ENCODE measurements around the gene ZSCAN20. TPM values are rescaled to one million over a fixed set of nuclear protein-coding genes. Genes with fewer than 3 reads are reported as not detected.
A peak's percentile ranks its signal among the peaks of the same experiment; 100 is the strongest.

The ZSCAN20 gene
- total RNA-seq, 2 donors from 2014 or later = 4.9 to 6.2 TPM

DNA sequence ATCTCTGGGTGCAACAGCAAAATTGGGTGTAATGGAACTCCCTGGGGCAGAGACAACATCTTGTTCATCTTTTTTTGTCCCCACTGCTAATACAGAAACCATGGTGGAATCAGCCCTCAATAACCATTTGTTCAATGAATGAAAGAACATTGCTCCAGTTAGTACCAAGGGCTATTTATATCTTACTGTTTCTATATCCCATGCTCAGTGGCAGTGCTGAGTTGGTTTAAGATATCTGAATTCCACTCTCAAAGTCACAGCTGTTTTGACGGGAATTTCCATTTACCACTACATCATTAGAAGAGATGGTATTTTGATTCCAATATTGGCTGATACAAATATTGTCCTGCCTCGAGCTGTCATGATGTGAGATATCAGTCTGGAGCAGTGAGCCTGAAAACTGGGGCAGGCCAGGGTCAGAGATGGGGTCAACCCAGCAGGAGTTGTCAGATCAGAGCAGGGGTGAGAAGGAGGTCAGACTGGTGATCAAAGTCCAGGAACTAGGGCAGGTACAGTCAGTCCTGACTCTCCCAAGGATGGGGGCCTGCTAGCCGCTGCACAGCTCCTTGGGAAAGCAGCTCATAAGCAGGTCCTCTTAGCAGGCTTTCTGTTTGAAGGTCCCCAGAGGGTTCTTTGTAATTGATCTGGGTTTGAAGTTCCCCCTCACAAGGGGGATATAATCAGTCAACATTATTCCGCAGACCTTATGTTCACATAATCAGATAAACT, 35.7 kb upstream of the ZSCAN20 start:
- ATAC-seq = no peak
- no peaks in the 10 kb centered on the region for H3K9me3 Mint-ChIP-seq
- peaks cover 21 to 31% of the 10 kb centered on the region in 2 donors for H3K27me3 Mint-ChIP-seq
- no peak for DNase-seq (ENCODE audit: low spot score)
- peaks cover 3 to 8% of the 10 kb centered on the region in 2 donors for H3K4me1 Mint-ChIP-seq (ENCODE audit: low read depth in 2 of 2)
- no peak overlapping the region for H3K4me3 Mint-ChIP-seq
- H3K27ac Mint-ChIP-seq = no peak overlapping the region
- no peaks in the 10 kb centered on the region for H3K36me3 Mint-ChIP-seq

DNA sequence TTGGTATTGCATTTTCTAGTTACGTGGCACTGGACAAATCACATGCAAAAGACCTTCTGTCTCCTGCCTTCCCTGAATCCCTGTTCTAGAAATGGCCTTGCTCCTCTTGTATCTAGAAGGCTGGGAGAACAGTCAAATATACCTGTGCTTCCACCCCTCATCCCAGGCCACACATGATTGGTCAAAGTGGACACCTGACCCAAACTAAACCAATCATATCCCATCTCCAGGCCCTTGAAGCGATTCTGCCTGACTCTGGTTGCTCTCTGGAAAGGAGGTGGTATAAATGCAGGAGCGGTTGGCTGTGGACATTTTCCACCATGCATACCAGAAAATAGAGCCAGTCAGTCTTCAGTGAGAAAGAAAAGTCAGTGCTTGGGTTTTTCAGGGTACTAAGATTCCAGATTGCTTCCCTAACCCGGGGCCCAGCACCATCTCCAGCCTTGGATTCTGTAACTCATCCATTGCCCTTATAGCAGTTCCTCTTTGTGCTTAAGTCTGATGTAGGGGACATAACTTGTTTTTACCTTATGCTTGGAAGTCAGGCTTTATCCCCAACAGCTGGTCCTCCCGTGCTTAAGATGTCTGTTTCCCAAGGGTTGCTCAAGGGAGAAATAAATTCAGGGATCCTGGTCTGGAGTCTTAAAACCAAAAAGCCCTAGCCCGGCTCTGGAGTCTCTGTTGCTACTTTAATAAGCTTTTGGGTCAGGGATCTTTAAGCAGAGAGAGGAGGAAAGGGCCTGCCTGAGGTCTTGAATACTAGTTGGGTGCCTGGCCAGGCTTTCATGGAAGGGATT, 33.9 kb upstream of the ZSCAN20 start:
- peaks cover 27 to 44% of the 10 kb centered on the region in 2 donors for H3K27me3 Mint-ChIP-seq
- no peak overlapping the region for H3K4me3 Mint-ChIP-seq

DNA sequence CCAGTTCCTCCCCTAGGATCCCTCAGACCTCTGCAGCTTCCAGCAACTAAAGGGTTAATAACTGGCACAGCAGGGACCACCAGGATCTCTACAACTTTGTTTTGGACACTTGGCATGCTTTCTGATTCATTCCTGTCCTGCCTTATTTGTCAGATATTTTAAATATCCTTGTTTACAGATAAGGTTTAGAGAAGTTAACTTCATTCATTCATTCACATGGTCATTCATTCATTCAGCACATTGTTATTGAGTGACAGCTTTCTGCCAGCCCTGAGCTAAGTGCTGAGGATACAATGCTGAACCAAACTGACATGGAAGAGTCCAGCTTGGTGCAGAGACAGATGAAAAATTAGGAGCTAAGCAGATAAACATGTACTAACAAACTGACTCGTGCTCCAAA, 32.8 kb upstream of the ZSCAN20 start:
- DNase-seq (ENCODE audit: low spot score) (no peak), ATAC-seq (no peak)
- Mint-ChIP-seq H3K36me3 (no peaks in the 10 kb centered on the region), H3K27me3 (peaks cover 27 to 41% of the 10 kb centered on the region in 2 donors), H3K4me3 (no peak overlapping the region), H3K4me1 (ENCODE audit: low read depth in 2 of 2) (no peaks in the 10 kb centered on the region), H3K9me3 (no peaks in the 10 kb centered on the region), H3K27ac (no peak overlapping the region)

More for the DNA sequence above, 33.9 kb upstream of the ZSCAN20 start:
- H3K27ac Mint-ChIP-seq = no peak overlapping the region
- peaks cover 2 to 5% of the 10 kb centered on the region in 2 donors for H3K4me1 Mint-ChIP-seq (ENCODE audit: low read depth in 2 of 2)
- H3K36me3 Mint-ChIP-seq = no peaks in the 10 kb centered on the region
- H3K9me3 Mint-ChIP-seq = no peaks in the 10 kb centered on the region
- ATAC-seq (no peak), DNase-seq (ENCODE audit: low spot score) (no peak)

DNA sequence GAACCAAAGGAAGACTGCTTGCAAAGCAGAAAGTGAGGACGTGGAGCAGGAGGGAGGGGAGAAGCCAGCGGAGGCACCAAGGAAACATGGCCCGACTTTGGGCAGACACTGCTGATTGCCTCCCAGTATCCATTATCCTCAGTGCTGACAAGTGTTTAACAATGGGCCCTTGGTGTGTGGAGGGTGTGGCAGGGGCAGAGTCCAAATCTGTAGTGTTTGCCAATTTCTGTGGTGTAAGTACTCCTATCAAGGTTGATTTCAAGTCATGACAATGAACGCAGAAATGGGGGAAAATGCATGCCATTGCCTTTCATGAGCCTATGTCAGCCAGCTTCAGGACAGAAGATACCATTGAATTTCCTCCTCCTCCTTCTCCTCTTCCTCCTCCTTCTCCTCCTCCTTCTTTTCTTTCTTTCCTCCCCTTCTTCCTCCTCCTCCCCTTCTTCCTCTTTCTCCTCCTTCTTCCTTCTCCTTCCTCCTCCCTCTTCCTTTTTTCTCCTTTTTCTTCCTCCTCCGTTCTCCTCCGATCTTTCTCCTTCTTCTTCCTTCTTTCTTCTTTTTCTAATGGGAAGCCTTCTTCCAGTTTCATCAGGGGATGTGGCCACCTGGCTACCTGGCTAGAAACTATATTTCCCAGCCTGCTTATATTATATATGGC, 31.2 kb upstream of the ZSCAN20 start:
- no peak overlapping the region for H3K4me3 Mint-ChIP-seq
- DNase-seq (ENCODE audit: low spot score) (no peak), ATAC-seq (no peak)
- no peaks in the 10 kb centered on the region for H3K9me3 Mint-ChIP-seq
- H3K36me3 Mint-ChIP-seq = no peaks in the 10 kb centered on the region
- no peak overlapping the region for H3K27ac Mint-ChIP-seq
- peaks cover 0 to 2% of the 10 kb centered on the region in 2 donors for H3K4me1 Mint-ChIP-seq (ENCODE audit: low read depth in 2 of 2)
- peaks cover 31 to 54% of the 10 kb centered on the region in 2 donors for H3K27me3 Mint-ChIP-seq

DNA sequence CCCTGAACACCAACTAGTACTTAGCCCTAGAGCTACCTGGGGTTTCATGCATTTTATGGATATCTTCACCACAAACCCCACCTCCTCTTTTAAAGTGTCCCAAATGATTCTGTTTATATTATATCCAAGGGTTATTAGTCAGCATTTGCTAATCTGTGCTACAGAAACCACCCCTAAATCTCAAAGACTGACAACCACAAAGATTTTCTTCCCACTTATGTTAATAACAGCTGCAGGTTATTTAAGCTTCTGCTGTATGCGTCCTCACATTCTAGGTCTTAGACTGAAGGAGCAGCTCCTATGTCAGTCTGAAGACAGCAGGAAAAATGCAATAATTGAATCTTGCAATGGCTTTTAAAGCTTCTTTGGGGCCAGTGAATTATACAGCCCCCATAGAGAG, 30.3 kb upstream of the ZSCAN20 start:
- Mint-ChIP-seq H3K27ac (no peak overlapping the region), H3K4me1 (ENCODE audit: low read depth in 2 of 2) (peaks cover 0 to 3% of the 10 kb centered on the region in 2 donors), H3K36me3 (no peaks in the 10 kb centered on the region), H3K9me3 (no peaks in the 10 kb centered on the region), H3K27me3 (peaks cover 34 to 59% of the 10 kb centered on the region in 2 donors), H3K4me3 (no peak overlapping the region)
- ATAC-seq = no peak
- no peak for DNase-seq (ENCODE audit: low spot score)

DNA sequence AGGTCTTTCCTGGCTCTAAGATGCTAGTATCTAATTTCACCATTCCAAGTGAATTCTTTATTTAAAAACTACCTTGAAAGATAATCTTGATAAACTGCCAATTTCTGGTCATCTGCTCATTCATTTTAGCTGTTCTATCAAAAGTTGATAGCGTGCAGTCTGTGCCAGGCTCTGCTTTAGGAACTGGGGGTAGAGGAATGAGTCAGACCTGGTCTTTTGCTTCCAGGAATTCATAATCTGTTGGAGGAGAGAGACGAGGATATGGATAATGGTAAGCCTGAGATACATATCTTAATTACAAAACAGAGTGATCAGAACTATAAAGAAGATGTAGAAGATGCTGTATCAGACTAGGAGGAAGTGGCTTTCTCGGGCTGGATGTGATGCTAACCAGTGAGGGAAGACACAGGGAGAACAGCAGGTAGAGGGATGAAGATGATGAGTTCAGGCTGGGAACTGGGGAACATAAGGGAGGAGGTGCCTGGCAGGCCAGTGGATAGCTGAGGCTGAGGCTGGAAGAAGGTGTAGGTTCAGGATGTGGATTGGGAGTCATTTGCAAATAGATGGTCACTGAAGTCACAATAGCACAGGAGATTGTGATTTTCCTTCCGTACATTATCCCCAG, 29.3 kb upstream of the ZSCAN20 start:
- Mint-ChIP-seq H3K27ac (no peak overlapping the region), H3K27me3 (peaks cover 38 to 59% of the 10 kb centered on the region in 2 donors), H3K9me3 (no peaks in the 10 kb centered on the region), H3K4me1 (ENCODE audit: low read depth in 2 of 2) (peaks cover 0 to 3% of the 10 kb centered on the region in 2 donors), H3K36me3 (no peaks in the 10 kb centered on the region), H3K4me3 (no peak overlapping the region)
- no peak for DNase-seq (ENCODE audit: low spot score)
- ATAC-seq = no peak

DNA sequence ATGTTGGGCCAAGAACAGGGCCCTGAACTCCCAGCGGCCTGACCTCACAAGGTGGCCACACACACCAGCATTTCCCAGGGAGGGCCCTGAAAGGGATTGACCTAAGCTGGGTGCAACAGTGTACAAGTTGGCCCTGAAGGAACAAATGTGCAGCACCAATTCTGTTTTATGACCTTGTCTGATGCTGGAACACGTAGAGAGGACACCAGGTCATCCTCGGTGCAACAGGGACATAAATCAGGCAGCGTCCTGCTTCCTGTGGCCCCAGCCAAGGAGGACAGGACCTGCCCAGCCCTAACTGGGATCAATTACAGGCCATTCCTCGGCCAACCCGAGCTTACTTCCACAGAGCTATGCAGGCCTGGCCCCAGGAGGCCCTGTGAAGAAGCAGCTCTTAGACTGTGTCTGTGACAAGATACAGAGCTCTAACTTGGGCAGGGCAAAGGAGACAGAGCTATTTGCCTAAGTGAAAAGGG, 28.7 kb upstream of the ZSCAN20 start:
- no peak overlapping the region for H3K27ac Mint-ChIP-seq
- H3K9me3 Mint-ChIP-seq = no peaks in the 10 kb centered on the region
- H3K36me3 Mint-ChIP-seq = no peaks in the 10 kb centered on the region
- DNase-seq (ENCODE audit: low spot score) = no peak
- H3K4me1 Mint-ChIP-seq (ENCODE audit: low read depth in 2 of 2) = peaks cover 0 to 3% of the 10 kb centered on the region in 2 donors
- H3K27me3 Mint-ChIP-seq = peaks cover 42 to 64% of the 10 kb centered on the region in 2 donors
- H3K4me3 Mint-ChIP-seq = no peak overlapping the region
- ATAC-seq = no peak

DNA sequence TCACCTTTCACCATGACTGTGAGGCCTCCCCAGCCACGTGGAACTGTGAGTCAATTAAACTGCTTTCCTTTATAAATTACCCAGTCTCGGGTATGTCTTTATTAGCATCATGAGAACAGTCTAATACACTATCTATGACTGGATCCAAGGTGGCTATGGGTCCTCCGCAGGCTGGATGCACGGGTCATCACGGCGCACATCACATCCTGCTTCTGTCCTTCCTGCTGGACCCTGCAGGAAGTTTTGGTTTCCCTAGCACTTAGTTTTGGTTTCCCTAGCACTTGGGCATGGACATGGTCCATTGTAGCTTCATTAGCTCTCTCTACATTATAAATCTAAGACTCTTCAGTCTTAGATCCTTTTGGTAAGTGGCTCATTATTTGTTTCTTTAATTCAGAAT, 27.3 kb upstream of the ZSCAN20 start:
- H3K4me1 Mint-ChIP-seq (ENCODE audit: low read depth in 2 of 2) = peaks cover 0 to 3% of the 10 kb centered on the region in 2 donors
- peaks cover 41 to 63% of the 10 kb centered on the region in 2 donors for H3K27me3 Mint-ChIP-seq
- H3K9me3 Mint-ChIP-seq = no peaks in the 10 kb centered on the region
- H3K27ac Mint-ChIP-seq = no peak overlapping the region
- DNase-seq (ENCODE audit: low spot score) (no peak), ATAC-seq (no peak)
- H3K36me3 Mint-ChIP-seq = no peaks in the 10 kb centered on the region
- no peak overlapping the region for H3K4me3 Mint-ChIP-seq

DNA sequence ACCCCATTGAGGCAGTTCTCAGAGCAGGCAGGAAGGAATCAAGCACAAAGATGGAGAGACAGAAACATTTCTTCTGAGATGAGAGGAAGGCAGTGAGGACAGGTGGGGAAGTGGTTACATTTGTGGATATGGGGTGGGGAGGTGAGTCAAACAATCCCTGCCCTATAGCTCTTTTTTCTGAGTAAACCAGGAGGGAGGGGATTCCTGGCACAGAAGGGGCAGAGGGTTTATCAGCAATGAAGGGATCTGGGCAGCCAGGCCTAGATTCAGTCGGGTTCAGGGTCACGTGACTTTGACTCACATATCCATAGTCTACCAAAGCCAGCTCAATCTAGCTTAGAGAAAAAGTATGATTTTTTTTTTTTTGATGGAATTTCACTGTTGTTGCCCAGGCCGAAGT, 25.9 kb upstream of the ZSCAN20 start:
- Mint-ChIP-seq H3K4me3 (no peak overlapping the region), H3K36me3 (no peaks in the 10 kb centered on the region), H3K4me1 (ENCODE audit: low read depth in 2 of 2) (peaks cover 0 to 3% of the 10 kb centered on the region in 2 donors), H3K27ac (no peak overlapping the region), H3K9me3 (no peaks in the 10 kb centered on the region), H3K27me3 (peaks cover 36 to 58% of the 10 kb centered on the region in 2 donors)
- no peak for DNase-seq (ENCODE audit: low spot score)
- ATAC-seq = no peak

DNA sequence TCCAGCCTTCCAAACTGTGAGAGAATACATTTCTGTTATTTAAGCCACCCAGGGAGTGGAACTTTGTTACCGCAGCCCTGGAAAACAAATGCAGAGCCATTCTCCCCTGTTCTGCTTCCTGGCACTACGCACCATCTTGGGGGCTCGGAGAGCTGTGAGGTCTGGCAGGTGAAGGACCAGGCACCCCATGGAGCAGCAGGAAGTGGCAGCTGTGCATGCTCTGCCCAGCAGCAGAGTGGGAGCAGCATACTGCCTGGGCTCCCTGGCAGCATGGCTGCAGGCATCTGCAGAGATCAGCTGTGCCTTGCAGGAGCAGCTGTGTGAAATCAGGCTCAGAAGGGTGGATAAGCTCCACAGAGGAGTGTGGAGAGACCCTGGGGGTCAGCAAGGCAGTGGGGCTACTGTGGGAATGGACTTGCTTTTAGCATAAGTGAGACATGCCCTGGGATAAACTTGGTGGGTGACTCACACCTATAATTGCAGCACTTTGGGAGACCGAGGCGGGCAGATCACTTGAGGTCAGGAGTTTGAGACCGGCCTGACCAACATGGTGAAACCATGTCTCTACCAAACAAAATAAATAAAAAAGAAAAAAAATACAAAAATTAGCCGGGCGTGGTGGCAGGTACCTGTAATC, 17.7 kb upstream of the ZSCAN20 start:
- no peaks in the 10 kb centered on the region for H3K9me3 Mint-ChIP-seq
- H3K27ac Mint-ChIP-seq = no peak overlapping the region
- H3K4me1 Mint-ChIP-seq (ENCODE audit: low read depth in 2 of 2) = no peaks in the 10 kb centered on the region
- H3K27me3 Mint-ChIP-seq = peaks cover 20 to 31% of the 10 kb centered on the region in 2 donors
- DNase-seq (ENCODE audit: low spot score) = no peak
- no peaks in the 10 kb centered on the region for H3K36me3 Mint-ChIP-seq
- no peak overlapping the region for H3K4me3 Mint-ChIP-seq
- ATAC-seq = no peak

DNA sequence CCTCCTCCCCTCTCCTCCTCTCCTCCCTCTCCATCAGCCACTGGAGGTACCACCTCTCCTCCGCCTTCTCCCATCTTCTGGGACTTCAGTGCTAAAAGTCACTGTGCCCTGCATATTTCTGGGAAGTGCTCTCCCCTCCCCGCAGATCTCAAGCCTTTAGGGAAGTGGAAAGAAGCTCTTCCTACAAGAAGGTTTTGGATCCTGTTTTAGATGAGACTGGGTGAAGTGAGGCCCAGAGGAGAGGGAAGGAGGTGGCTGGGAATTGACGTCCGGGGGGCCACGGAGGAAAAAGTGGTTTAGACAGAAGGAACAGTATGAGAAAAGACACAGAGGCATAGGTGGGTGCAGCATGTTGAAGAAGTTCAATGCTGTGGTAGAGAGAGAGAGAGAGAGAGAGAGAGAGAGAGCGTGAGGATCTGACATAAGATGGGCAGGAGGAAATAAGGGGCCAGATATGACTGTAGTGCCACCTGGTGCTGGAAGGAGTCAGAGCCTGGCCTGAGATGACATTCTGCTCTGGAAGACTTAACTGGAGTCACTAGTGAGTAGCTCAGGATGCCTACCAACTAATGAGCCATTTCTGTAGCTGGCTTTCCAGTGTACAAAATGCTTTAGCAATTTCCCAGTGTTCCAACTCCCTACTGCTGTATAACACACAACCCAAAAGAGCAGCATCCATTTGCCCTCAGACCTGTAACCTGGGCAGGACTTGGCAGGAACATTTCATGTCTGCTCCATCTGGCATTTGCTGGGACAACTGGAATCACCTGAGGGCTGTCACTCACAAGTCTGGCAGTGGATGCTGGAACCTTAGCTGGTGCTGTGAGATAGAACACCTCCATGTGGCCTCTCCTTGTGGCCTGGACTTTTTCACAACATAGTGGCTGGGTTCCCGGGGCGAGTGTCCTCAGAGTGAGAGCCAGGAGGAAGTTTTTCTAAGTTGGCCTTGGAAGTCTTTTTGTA, 16.6 kb upstream of the ZSCAN20 start:
- ATAC-seq (peak; percentile 61 to 70), DNase-seq (ENCODE audit: low spot score) (no peak)
- Mint-ChIP-seq H3K9me3 (no peaks in the 10 kb centered on the region), H3K4me1 (ENCODE audit: low read depth in 2 of 2) (no peaks in the 10 kb centered on the region), H3K27me3 (peaks cover 18 to 28% of the 10 kb centered on the region in 2 donors), H3K36me3 (no peaks in the 10 kb centered on the region), H3K4me3 (no peak overlapping the region), H3K27ac (no peak overlapping the region)

DNA sequence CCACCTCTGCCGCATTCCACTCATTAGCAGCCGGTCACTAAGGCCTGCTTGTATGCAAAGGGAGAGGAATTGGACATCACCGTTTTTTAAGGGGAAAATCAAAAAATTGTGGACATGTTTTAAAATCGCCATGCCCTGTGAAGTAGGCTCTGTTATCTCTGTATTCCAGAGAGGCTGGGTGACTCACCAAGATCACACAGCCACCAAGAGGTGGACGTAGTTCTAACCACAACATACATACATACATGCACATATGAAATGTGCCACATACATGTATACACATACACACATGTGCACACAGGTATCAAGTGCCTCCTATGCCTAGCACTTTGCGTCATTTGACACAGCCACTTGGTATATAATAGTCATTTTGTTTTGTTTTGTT, 16.0 kb upstream of the ZSCAN20 start:
- H3K4me1 Mint-ChIP-seq (ENCODE audit: low read depth in 2 of 2) = no peaks in the 10 kb centered on the region
- no peak for ATAC-seq
- H3K27me3 Mint-ChIP-seq = peaks cover 18 to 27% of the 10 kb centered on the region in 2 donors
- no peak overlapping the region for H3K4me3 Mint-ChIP-seq
- no peak for DNase-seq (ENCODE audit: low spot score)
- no peaks in the 10 kb centered on the region for H3K36me3 Mint-ChIP-seq
- no peak overlapping the region for H3K27ac Mint-ChIP-seq
- no peaks in the 10 kb centered on the region for H3K9me3 Mint-ChIP-seq

Measured in natural killer cell treated with Interleukin-12 subunit alpha and Interleukin-12 subunit beta and Interleukin-15 and Interleukin-18, amount 100 ng/mL, for 72 hours (primary cell).